ENCODE results near the gene EPHB2.

EPHB2 gene

GRCh38 chr1:22821027-22821426 is 110.4 kb downstream of the EPHB2 start:
- Histone ChIP-seq H3K4me1 (ENCODE audit: control insufficient read depth in 2 of 2, insufficient read depth in 1 of 2, low read depth in 1 of 2, low read length in 2 of 2) (peaks cover 9 to 12% of the 10 kb centered on the region in 2 donors), H3K27ac (replicated peaks; ENCODE audit: low read length) (no peak overlapping the region), H2AFZ (ENCODE audit: low read length) (no peak overlapping the region), H3K18ac (ENCODE audit: low read length) (no peak overlapping the region), H3K4ac (ENCODE audit: low read length) (no peak overlapping the region), H3K79me1 (ENCODE audit: low read depth, low read length) (no peaks in the 10 kb centered on the region), H2AK5ac (ENCODE audit: low read depth, low read length) (no peak overlapping the region), H4K8ac (ENCODE audit: low read depth, low read length) (no peak overlapping the region), H2BK5ac (ENCODE audit: low read length) (no peak overlapping the region), H3K4me3 (ENCODE audit: low read length in 2 of 2) (no peak overlapping the region), H3K27me3 (ENCODE audit: control insufficient read depth in 3 of 3, insufficient read depth in 3 of 3, low read depth in 1 of 3, low read length in 3 of 3) (peaks cover 0 to 1% (median 0%) of the 10 kb centered on the region in 3 experiments), H2BK120ac (ENCODE audit: low read depth, low read length) (no peak overlapping the region), H3K9ac (ENCODE audit: low read depth, low read length, poor library complexity) (no peak overlapping the region), H2BK12ac (ENCODE audit: low read length) (no peak overlapping the region), H3K23ac (ENCODE audit: low read depth, low read length, poor library complexity) (no peak overlapping the region), H3K9me3 (replicated peaks in 1 of 2; ENCODE audit: control insufficient read depth in 2 of 2, insufficient read depth in 1 of 2, low read depth in 1 of 2, low read length in 2 of 2) (no peaks in the 10 kb centered on the region), H3K36me3 (replicated peaks in 1 of 2; ENCODE audit: control insufficient read depth in 2 of 2, insufficient read depth in 2 of 2, low read length in 2 of 2) (no peaks in the 10 kb centered on the region), H4K91ac (ENCODE audit: low read depth, low read length, poor library complexity) (no peak overlapping the region), H3K14ac (ENCODE audit: low read length) (no peak overlapping the region), H2BK15ac (ENCODE audit: low read length) (no peak overlapping the region), H3K4me2 (ENCODE audit: insufficient read depth, low read length, poor library complexity, severe bottlenecking) (no peak overlapping the region)
- DNase-seq (ENCODE audit: low spot score), result no peak
- WGBS, 2 donors (ENCODE audit: extremely low coverage in 2 of 2, insufficient read length in 2 of 2, insufficient replicate concordance in 1 of 2), result no CpG with 5 or more reads among the region's 5 CpGs

- H3K4ac ChIP-seq (ENCODE audit: low read length), result no peak overlapping the region
- no peaks in the 10 kb centered on the region for H3K79me1 ChIP-seq (ENCODE audit: low read depth, low read length)
- H4K8ac ChIP-seq (ENCODE audit: low read depth, low read length), result no peak overlapping the region
- no peak overlapping the region for H3K18ac ChIP-seq (ENCODE audit: low read length)
- H2BK12ac ChIP-seq (ENCODE audit: low read length), result no peak overlapping the region
- H3K23ac ChIP-seq (ENCODE audit: low read depth, low read length, poor library complexity), result no peak overlapping the region
- H3K27me3 ChIP-seq (ENCODE audit: control insufficient read depth in 3 of 3, insufficient read depth in 3 of 3, low read depth in 1 of 3, low read length in 3 of 3), result peaks cover 0 to 1% (median 0%) of the 10 kb centered on the region in 3 experiments
- no peak overlapping the region for H2BK5ac ChIP-seq (ENCODE audit: low read length)
- H2BK120ac ChIP-seq (ENCODE audit: low read depth, low read length), result no peak overlapping the region
- H3K9me3 ChIP-seq (replicated peaks in 1 of 2; ENCODE audit: control insufficient read depth in 2 of 2, insufficient read depth in 1 of 2, low read depth in 1 of 2, low read length in 2 of 2), result no peaks in the 10 kb centered on the region
- H3K9ac ChIP-seq (ENCODE audit: low read depth, low read length, poor library complexity), result no peak overlapping the region
- no CpG with 5 or more reads among the region's 1 CpG for WGBS, 2 donors (ENCODE audit: extremely low coverage in 2 of 2, insufficient read length in 2 of 2, insufficient replicate concordance in 1 of 2)
- no peak overlapping the region for H3K4me2 ChIP-seq (ENCODE audit: insufficient read depth, low read length, poor library complexity, severe bottlenecking)
- H3K4me3 ChIP-seq (ENCODE audit: low read length in 2 of 2), result no peak overlapping the region
- H3K36me3 ChIP-seq (replicated peaks in 1 of 2; ENCODE audit: control insufficient read depth in 2 of 2, insufficient read depth in 2 of 2, low read length in 2 of 2), result no peaks in the 10 kb centered on the region
- H2AK5ac ChIP-seq (ENCODE audit: low read depth, low read length), result no peak overlapping the region
- no peak overlapping the region for H3K27ac ChIP-seq (replicated peaks; ENCODE audit: low read length)
- no peak overlapping the region for H4K91ac ChIP-seq (ENCODE audit: low read depth, low read length, poor library complexity)
- DNase-seq (ENCODE audit: low spot score), result no peak
- H2AFZ ChIP-seq (ENCODE audit: low read length), result no peak overlapping the region
- peaks cover 16 to 26% of the 10 kb centered on the region in 2 donors for H3K4me1 ChIP-seq (ENCODE audit: control insufficient read depth in 2 of 2, insufficient read depth in 1 of 2, low read depth in 1 of 2, low read length in 2 of 2)
- no peak overlapping the region for H3K14ac ChIP-seq (ENCODE audit: low read length)
- no peak overlapping the region for H2BK15ac ChIP-seq (ENCODE audit: low read length)
These were observed 111.7 kb downstream of the EPHB2 start for GRCh38 chr1:22822371-22822770.

GRCh38 chr1:22824466-22824865 is 113.8 kb downstream of the EPHB2 start:
- Histone ChIP-seq H2BK120ac (ENCODE audit: low read depth, low read length) (no peak overlapping the region), H3K14ac (ENCODE audit: low read length) (no peak overlapping the region), H3K23ac (ENCODE audit: low read depth, low read length, poor library complexity) (no peak overlapping the region), H2BK12ac (ENCODE audit: low read length) (no peak overlapping the region), H3K27me3 (ENCODE audit: control insufficient read depth in 3 of 3, insufficient read depth in 3 of 3, low read depth in 1 of 3, low read length in 3 of 3) (peaks cover 0 to 1% (median 0%) of the 10 kb centered on the region in 3 experiments), H3K4me2 (ENCODE audit: insufficient read depth, low read length, poor library complexity, severe bottlenecking) (no peak overlapping the region), H2BK5ac (ENCODE audit: low read length) (no peak overlapping the region), H3K9ac (ENCODE audit: low read depth, low read length, poor library complexity) (no peak overlapping the region), H2AK5ac (ENCODE audit: low read depth, low read length) (no peak overlapping the region), H4K8ac (ENCODE audit: low read depth, low read length) (no peak overlapping the region), H4K91ac (ENCODE audit: low read depth, low read length, poor library complexity) (no peak overlapping the region), H3K4me3 (ENCODE audit: low read length in 2 of 2) (no peak overlapping the region), H3K4ac (ENCODE audit: low read length) (no peak overlapping the region), H3K27ac (replicated peaks; ENCODE audit: low read length) (no peak overlapping the region), H3K79me1 (ENCODE audit: low read depth, low read length) (no peaks in the 10 kb centered on the region), H3K18ac (ENCODE audit: low read length) (peak overlapping the region; percentile 23), H2BK15ac (ENCODE audit: low read length) (no peak overlapping the region), H3K4me1 (ENCODE audit: control insufficient read depth in 2 of 2, insufficient read depth in 1 of 2, low read depth in 1 of 2, low read length in 2 of 2) (peaks cover 15 to 45% of the 10 kb centered on the region in 2 donors), H3K36me3 (replicated peaks in 1 of 2; ENCODE audit: control insufficient read depth in 2 of 2, insufficient read depth in 2 of 2, low read length in 2 of 2) (no peaks in the 10 kb centered on the region), H3K9me3 (replicated peaks in 1 of 2; ENCODE audit: control insufficient read depth in 2 of 2, insufficient read depth in 1 of 2, low read depth in 1 of 2, low read length in 2 of 2) (no peaks in the 10 kb centered on the region), H2AFZ (ENCODE audit: low read length) (no peak overlapping the region)
- no CpG with 5 or more reads among the region's 10 CpGs for WGBS, 2 donors (ENCODE audit: extremely low coverage in 2 of 2, insufficient read length in 2 of 2, insufficient replicate concordance in 1 of 2)
- DNase-seq (ENCODE audit: low spot score), result no peak

GRCh38 chr1:22824975-22825374 is 114.3 kb downstream of the EPHB2 start:
- Histone ChIP-seq H4K91ac (ENCODE audit: low read depth, low read length, poor library complexity) (no peak overlapping the region), H3K27ac (replicated peaks; ENCODE audit: low read length) (no peak overlapping the region), H2BK120ac (ENCODE audit: low read depth, low read length) (no peak overlapping the region), H3K18ac (ENCODE audit: low read length) (no peak overlapping the region), H3K9me3 (replicated peaks in 1 of 2; ENCODE audit: control insufficient read depth in 2 of 2, insufficient read depth in 1 of 2, low read depth in 1 of 2, low read length in 2 of 2) (no peaks in the 10 kb centered on the region), H3K36me3 (replicated peaks in 1 of 2; ENCODE audit: control insufficient read depth in 2 of 2, insufficient read depth in 2 of 2, low read length in 2 of 2) (no peaks in the 10 kb centered on the region), H2BK5ac (ENCODE audit: low read length) (no peak overlapping the region), H3K4ac (ENCODE audit: low read length) (no peak overlapping the region), H4K8ac (ENCODE audit: low read depth, low read length) (no peak overlapping the region), H3K4me2 (ENCODE audit: insufficient read depth, low read length, poor library complexity, severe bottlenecking) (no peak overlapping the region), H3K4me1 (ENCODE audit: control insufficient read depth in 2 of 2, insufficient read depth in 1 of 2, low read depth in 1 of 2, low read length in 2 of 2) (peaks cover 17 to 50% of the 10 kb centered on the region in 2 donors), H3K9ac (ENCODE audit: low read depth, low read length, poor library complexity) (no peak overlapping the region), H2BK15ac (ENCODE audit: low read length) (no peak overlapping the region), H3K4me3 (ENCODE audit: low read length in 2 of 2) (no peak overlapping the region), H3K79me1 (ENCODE audit: low read depth, low read length) (no peaks in the 10 kb centered on the region), H3K27me3 (ENCODE audit: control insufficient read depth in 3 of 3, insufficient read depth in 3 of 3, low read depth in 1 of 3, low read length in 3 of 3) (peaks cover 0 to 1% (median 0%) of the 10 kb centered on the region in 3 experiments), H3K14ac (ENCODE audit: low read length) (no peak overlapping the region), H2BK12ac (ENCODE audit: low read length) (no peak overlapping the region), H3K23ac (ENCODE audit: low read depth, low read length, poor library complexity) (no peak overlapping the region), H2AK5ac (ENCODE audit: low read depth, low read length) (no peak overlapping the region), H2AFZ (ENCODE audit: low read length) (no peak overlapping the region)
- DNase-seq (ENCODE audit: low spot score), result no peak
- no CpG with 5 or more reads among the region's 5 CpGs for WGBS, 2 donors (ENCODE audit: extremely low coverage in 2 of 2, insufficient read length in 2 of 2, insufficient replicate concordance in 1 of 2)

Data from neuronal stem cell (in vitro differentiated cells).